Measurements from ENCODE around the gene IL1R2. TPM values are rescaled to one million over a fixed set of nuclear protein-coding genes. Genes with fewer than 3 reads are reported as not detected.

IL1R2 gene
- total and polyA plus RNA-seq, 2 of the 8 experiments (the other 6 are each of a cell fraction or from before 2014, with no cell fraction given): 0.06 TPM; not detected in 1

DNA sequence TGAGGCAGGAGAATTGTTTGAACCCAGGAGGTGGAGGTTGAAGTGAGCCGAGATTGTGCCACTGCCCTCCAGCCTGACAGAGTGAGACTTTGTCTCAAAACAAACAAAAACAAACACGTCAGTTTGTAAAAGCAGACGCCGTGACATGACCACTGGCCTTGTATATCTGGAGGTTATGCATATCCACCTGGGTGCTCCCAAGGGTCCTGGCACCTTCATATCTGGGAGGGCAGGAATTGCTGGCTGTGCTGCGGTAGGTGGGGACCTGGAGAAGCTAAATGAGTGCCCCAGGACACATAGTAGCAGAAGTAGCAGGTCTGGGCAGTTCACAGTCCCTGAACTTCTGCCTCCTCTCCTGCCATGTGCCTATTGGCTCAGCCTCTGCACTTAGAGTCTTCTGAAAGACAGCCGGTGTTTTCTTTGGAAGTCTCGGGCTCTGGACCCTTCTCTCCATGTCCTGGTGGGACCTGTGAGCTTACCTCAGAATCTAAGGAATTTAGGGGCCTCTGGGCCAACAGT, 30.9 kb upstream of the IL1R2 start:
- no peak overlapping the region for H3K27ac ChIP-seq (ENCODE audit: low read depth, low read length)
- H4K91ac ChIP-seq (replicated peaks; ENCODE audit: insufficient read length, low read length): no peak overlapping the region
- H2BK15ac ChIP-seq (ENCODE audit: low read length): no peak overlapping the region
- CTCF ChIA-PET (ENCODE audit: partially characterized antibody): interaction anchor here (1.6 kb wide), 1 partner anchor 77 kb away, joined by 7 read pairs; no protein-coding TSS in a partner anchor
- H2AFZ ChIP-seq (ENCODE audit: low read length): no peak overlapping the region
- POLR2A ChIA-PET (ENCODE audit: partially characterized antibody): interaction anchor here (0.6 kb wide), 1 partner anchor 1073 kb away, joined by 4 read pairs; no protein-coding TSS in a partner anchor
- H2BK5ac ChIP-seq (ENCODE audit: low read depth, low read length): no peak overlapping the region
- no peaks in the 10 kb centered on the region for H3K36me3 ChIP-seq (ENCODE audit: control insufficient read depth in 2 of 4, insufficient read depth in 4 of 4, low read length in 3 of 4)
- no peaks in the 10 kb centered on the region for H4K20me1 ChIP-seq (replicated peaks in 1 of 2; ENCODE audit: control insufficient read depth in 1 of 2, insufficient read depth in 2 of 2, low read length in 2 of 2)
- H3K4ac ChIP-seq (replicated peaks; ENCODE audit: insufficient read length, low read depth, low read length): no peak overlapping the region
- H2BK12ac ChIP-seq (ENCODE audit: low read depth, low read length): no peak overlapping the region
- peaks cover 0 to 5% (median 0%) of the 10 kb centered on the region in 4 experiments; a peak in 2 of 7 replicates for H3K4me1 ChIP-seq (replicated peaks in 1 of 4; ENCODE audit: control insufficient read depth in 3 of 4, insufficient read depth in 4 of 4, low read length in 3 of 4)
- H4K5ac ChIP-seq (ENCODE audit: insufficient read length, low read depth, low read length): no peak overlapping the region
- DNase-seq (ENCODE audit: low read depth in 1 of 2, low spot score in 2 of 2): no peak
- no peak overlapping the region for H3K23ac ChIP-seq (ENCODE audit: insufficient read length)
- H3K23me2 ChIP-seq (ENCODE audit: low read depth, low read length): no peaks in the 10 kb centered on the region
- H3K9ac ChIP-seq (replicated peaks in 1 of 4; ENCODE audit: extremely low read depth in 1 of 4, low read depth in 3 of 4, low read length in 3 of 4): no peak overlapping the region
- H3K79me2 ChIP-seq (ENCODE audit: control insufficient read depth in 1 of 2, insufficient read depth in 2 of 2, low read length in 2 of 2): no peaks in the 10 kb centered on the region
- no peak overlapping the region for H2AK5ac ChIP-seq (ENCODE audit: low read depth, low read length)
- H3K9me3 ChIP-seq (ENCODE audit: insufficient read depth in 2 of 2, low read depth in 1 of 2, low read length in 1 of 2): peaks cover 4% of the 10 kb centered on the region in 2 experiments; a peak in 2 of 4 replicates
- no peak overlapping the region for H2BK20ac ChIP-seq (ENCODE audit: low read length)
- no peak overlapping the region for H4K8ac ChIP-seq (ENCODE audit: extremely low read depth, insufficient read depth, low read length)
- no peaks in the 10 kb centered on the region for H3K27me3 ChIP-seq (replicated peaks in 1 of 4; ENCODE audit: control insufficient read depth in 3 of 4, extremely low read depth in 1 of 4, insufficient read depth in 3 of 4, low read length in 3 of 4)
- no peak for FAIRE-seq
- H3K14ac ChIP-seq (ENCODE audit: insufficient read length): no peak overlapping the region
- no peaks in the 10 kb centered on the region for H3K79me1 ChIP-seq (ENCODE audit: low read depth, low read length)
- H3K4me3 ChIP-seq (ENCODE audit: extremely low read depth in 1 of 4, insufficient read depth in 2 of 4, low read depth in 3 of 4, low read length in 4 of 4): no peak overlapping the region
- no peak overlapping the region for H3K56ac ChIP-seq (replicated peaks; ENCODE audit: insufficient read length, low read depth, low read length)
- H2BK120ac ChIP-seq (replicated peaks; ENCODE audit: low read depth, low read length): no peak overlapping the region
- no peak overlapping the region; the same call in 1 of the 2 replicates for H3K18ac ChIP-seq (ENCODE audit: extremely low read depth, low read length)
- WGBS, 2 experiments (ENCODE audit: extremely low coverage in 1 of 2, insufficient coverage in 1 of 2, insufficient read length in 1 of 2, insufficient replicate concordance in 2 of 2, low coverage in 1 of 2, low lambda C conversion rate in 2 of 2, missing lambda C conversion rate in 1 of 2): 79% methylated on average over 7 of the region's 7 CpGs; no CpG with 5 or more reads in 1 of the 2 experiments
- H3K4me2 ChIP-seq (ENCODE audit: insufficient read depth in 1 of 2, low read depth in 2 of 2, low read length in 2 of 2): no peak overlapping the region
- TF ChIP-seq ATF3 (IDR thresholded peaks at IDR 0.05; ENCODE audit: insufficient read depth, low read depth, low read length) (no peak), SIRT6 (IDR thresholded peaks at IDR 0.05; ENCODE audit: low read length) (no peak), USF2 (IDR thresholded peaks at IDR 0.05; ENCODE audit: low read length) (no peak), RNF2 (IDR thresholded peaks at IDR 0.05; ENCODE audit: borderline replicate concordance, low read depth, low read length, missing control alignments, poor library complexity, severe bottlenecking) (no peak), SIX5 (IDR thresholded peaks at IDR 0.05; ENCODE audit: low read depth, low read length) (no peak), CBX8 (IDR thresholded peaks at IDR 0.05; ENCODE audit: borderline replicate concordance, low read depth, low read length) (no peak), TAF7 (optimal IDR thresholded peaks at IDR 0.05; ENCODE audit: borderline replicate concordance, low read depth, low read length) (no peak), TBP (IDR thresholded peaks at IDR 0.05; ENCODE audit: low read depth, low read length) (no peak), SRF (IDR thresholded peaks at IDR 0.05; ENCODE audit: low read depth, low read length) (no peak), FOSL1 (IDR thresholded peaks at IDR 0.05; ENCODE audit: insufficient read depth, low read depth, low read length) (no peak), KDM1A (IDR thresholded peaks at IDR 0.05; ENCODE audit: borderline replicate concordance, low read length) (no peak)
